COR-L47 (cell line): ENCODE data around the gene ABCA13.

Experiments used
- DNase-seq: peaks from one replicate; lab custom pipeline; 2025; lab: John Stamatoyannopoulos, UW

The ABCA13 gene

GRCh38 chr7:48300301-48300700, 129.0 kb downstream of the ABCA13 start:
- DNase-seq = peak; percentile 1

GRCh38 chr7:48301201-48301600, 129.9 kb downstream of the ABCA13 start:
- DNase-seq = no peak

- no peak for DNase-seq
Measured at GRCh38 chr7:48304641-48305040, 133.4 kb downstream of the ABCA13 start.

GRCh38 chr7:48305661-48306060, 134.4 kb downstream of the ABCA13 start:
- DNase-seq = peak; percentile 84

GRCh38 chr7:48307041-48307714, 135.9 kb downstream of the ABCA13 start:
- DNase-seq = no peak

- no peak for DNase-seq
Measured at GRCh38 chr7:48309720-48310119, 138.5 kb downstream of the ABCA13 start.

- no peak for DNase-seq
Measured at GRCh38 chr7:48311464-48312100, 140.3 kb downstream of the ABCA13 start.

GRCh38 chr7:48312151-48312550, 140.9 kb downstream of the ABCA13 start:
- DNase-seq = no peak

- no peak for DNase-seq
Measured at GRCh38 chr7:48316768-48317167, 145.5 kb downstream of the ABCA13 start.

GRCh38 chr7:48317360-48317759, 146.1 kb downstream of the ABCA13 start:
- no peak for DNase-seq

- no peak for DNase-seq
Measured at GRCh38 chr7:48321319-48322010, 150.2 kb downstream of the ABCA13 start.

- peak; percentile 40 for DNase-seq
Measured at GRCh38 chr7:48337012-48337621, 165.9 kb downstream of the ABCA13 start.

- DNase-seq = no peak
Measured at GRCh38 chr7:48337781-48338180, 166.5 kb downstream of the ABCA13 start.

GRCh38 chr7:48347230-48347825, 176.1 kb downstream of the ABCA13 start:
- no peak for DNase-seq

GRCh38 chr7:48350515-48350914, 179.3 kb downstream of the ABCA13 start:
- no peak for DNase-seq

- no peak for DNase-seq
Measured at GRCh38 chr7:48351900-48352299, 180.6 kb downstream of the ABCA13 start.

- no peak for DNase-seq
Measured at GRCh38 chr7:48355346-48355745, 184.1 kb downstream of the ABCA13 start.

- no peak for DNase-seq
Measured at GRCh38 chr7:48360574-48360973, 189.3 kb downstream of the ABCA13 start.

GRCh38 chr7:48363174-48363573, 191.9 kb downstream of the ABCA13 start:
- no peak for DNase-seq

GRCh38 chr7:48365010-48365409, 193.8 kb downstream of the ABCA13 start:
- DNase-seq = no peak

GRCh38 chr7:48366096-48366495, 194.8 kb downstream of the ABCA13 start:
- no peak for DNase-seq

GRCh38 chr7:48376263-48376662, 205.0 kb downstream of the ABCA13 start:
- no peak for DNase-seq
